Esophagus muscularis mucosa (tissue), 4 donors: ENCODE data around the gene CKAP2. TPM values are rescaled to one million over a fixed set of nuclear protein-coding genes. Genes with fewer than 3 reads are reported as not detected.

ENCODE experiments used
- DNase-seq: peaks from one replicate; pipeline ENCODE4 v3.0.0-alpha.2; 2017; ENCODE audit errors: extremely low spot score
- H3K27ac ChIP-seq, 4 donors: fragments of 200-600 bp; sonication (generic); replicated peaks in 1 of 4; 1 replicate in 3 of 4; 2 replicates in 1 of 4; pipeline ENCODE4 v1.5.1; 2016 to 2019; ENCODE audit warnings: mild to moderate bottlenecking in 1 of 4
- H3K27me3 ChIP-seq, 4 donors: fragments of 200-600 bp; sonication (generic); one replicate each; pipeline versions ENCODE4 v1.5.1 to v1.6.0; 2016 to 2019
- H3K36me3 ChIP-seq, 4 donors: fragments of 200-600 bp; sonication (generic); one replicate each; pipeline ENCODE4 v1.5.1; 2016 to 2019
- H3K4me1 ChIP-seq, 4 donors: fragments of 200-600 bp; sonication (generic); one replicate each; pipeline ENCODE4 v1.5.1; 2016 to 2019
- H3K4me3 ChIP-seq, 4 donors: fragments of 200-600 bp; sonication (generic); 1 replicate in 2 of 4; 2 replicates in 2 of 4; pipeline ENCODE4 v1.5.1; 2016 to 2019; ENCODE audit warnings: mild to moderate bottlenecking in 4 of 4, moderate library complexity in 1 of 4
- H3K9me3 ChIP-seq, 4 donors: fragments of 200-600 bp; sonication (generic); 1 replicate in 3 of 4; 2 replicates in 1 of 4; pipeline ENCODE4 v1.5.1; 2016 to 2019
- EP300 ChIP-seq: sonication (generic); formaldehyde crosslinking; IDR thresholded peaks from one replicate; pipeline ENCODE4 v1.6.1; 2017; ENCODE audit warnings: antibody characterized with exemption
- POLR2A ChIP-seq: fragments of 450-650 bp; IDR thresholded peaks from one replicate; pipeline ENCODE4 v1.6.1; 2017; ENCODE audit warnings: antibody characterized with exemption, moderate library complexity, mild to moderate bottlenecking, low read depth
- POLR2AphosphoS5 ChIP-seq, 2 donors: sonication (generic); formaldehyde crosslinking; IDR thresholded peaks; one replicate each; pipeline ENCODE4 v1.6.1; 2017; ENCODE audit warnings: antibody characterized with exemption in 2 of 2
- WGBS: methylation state at CpG from one replicate; pipeline ENCODE4 v1.1.5; 2018; 5-methylcytosine and 5-hydroxymethylcytosine counted together
- intact Hi-C: fragments of 100-400 bp; cut with DNase I; formaldehyde crosslinking; loops from one replicate; pipeline ENCODE4 v1.15.1; 2023
- total RNA-seq, 4 donors: library from RNA; depleted of rRNA; stranded (reverse); fragments of >200 nt; gene quantifications; one replicate each; pipeline versions ENCODE4 v1.1.0 to v1.2.1, GENCODE V29; 2016
- TF ChIP-seq, protein P1 (sequence below), 3 experiments: fragments of 200-600 bp in 2 of 3; fragments of 450-650 bp in 1 of 3; sonication (generic) in 2 of 3; IDR thresholded peaks; one replicate each; pipeline ENCODE4 v1.5.1; 2017 to 2019; ENCODE audit warnings: antibody characterized with exemption in 3 of 3, mild to moderate bottlenecking in 2 of 3, moderate library complexity in 1 of 3

Gene CKAP2
- total RNA-seq, 4 donors from 2014 or later = 2.1 to 5.5 (median 4.4) TPM

DNA sequence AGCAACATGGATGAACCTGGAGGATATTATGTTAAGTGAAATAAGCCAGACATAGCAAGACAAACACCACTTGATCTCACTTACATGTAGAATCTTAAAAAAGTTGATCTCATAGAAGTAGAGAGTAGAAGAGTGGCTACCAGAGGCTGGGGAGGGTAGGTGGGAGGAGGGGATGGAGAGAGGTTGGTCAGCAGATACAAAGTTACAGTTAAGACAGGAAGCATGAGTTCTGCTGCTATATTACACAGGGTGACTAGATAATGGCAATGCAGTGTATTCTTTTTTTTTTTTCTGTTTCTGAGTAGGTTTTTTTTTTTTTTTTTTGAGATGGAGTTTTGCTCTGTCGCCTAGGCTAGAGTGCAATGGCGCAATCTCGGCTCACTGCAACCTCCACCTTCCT is 34.1 kb upstream of the CKAP2 start:
- Histone ChIP-seq H3K9me3 (no peaks in the 10 kb centered on the region), H3K27ac (no peak overlapping the region), H3K36me3 (peaks cover 46 to 97% (median 78%) of the 10 kb centered on the region in 4 donors), H3K27me3 (no peaks in the 10 kb centered on the region), H3K4me3 (no peak overlapping the region), H3K4me1 (peaks cover 0 to 4% (median 0%) of the 10 kb centered on the region in 4 donors)
- intact Hi-C loops = no loop called here
- 98% methylated on average over 3 of the region's 3 CpGs for WGBS
- TF ChIP-seq POLR2AphosphoS5 (IDR thresholded peaks at IDR 0.05) = no peak
- TF ChIP-seq EP300 = no peak
- TF ChIP-seq POLR2A = no peak
- TF ChIP-seq, protein P1, sequence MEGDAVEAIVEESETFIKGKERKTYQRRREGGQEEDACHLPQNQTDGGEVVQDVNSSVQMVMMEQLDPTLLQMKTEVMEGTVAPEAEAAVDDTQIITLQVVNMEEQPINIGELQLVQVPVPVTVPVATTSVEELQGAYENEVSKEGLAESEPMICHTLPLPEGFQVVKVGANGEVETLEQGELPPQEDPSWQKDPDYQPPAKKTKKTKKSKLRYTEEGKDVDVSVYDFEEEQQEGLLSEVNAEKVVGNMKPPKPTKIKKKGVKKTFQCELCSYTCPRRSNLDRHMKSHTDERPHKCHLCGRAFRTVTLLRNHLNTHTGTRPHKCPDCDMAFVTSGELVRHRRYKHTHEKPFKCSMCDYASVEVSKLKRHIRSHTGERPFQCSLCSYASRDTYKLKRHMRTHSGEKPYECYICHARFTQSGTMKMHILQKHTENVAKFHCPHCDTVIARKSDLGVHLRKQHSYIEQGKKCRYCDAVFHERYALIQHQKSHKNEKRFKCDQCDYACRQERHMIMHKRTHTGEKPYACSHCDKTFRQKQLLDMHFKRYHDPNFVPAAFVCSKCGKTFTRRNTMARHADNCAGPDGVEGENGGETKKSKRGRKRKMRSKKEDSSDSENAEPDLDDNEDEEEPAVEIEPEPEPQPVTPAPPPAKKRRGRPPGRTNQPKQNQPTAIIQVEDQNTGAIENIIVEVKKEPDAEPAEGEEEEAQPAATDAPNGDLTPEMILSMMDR (IDR thresholded peaks at IDR 0.05) = no peak
- no peak for DNase-seq

DNA sequence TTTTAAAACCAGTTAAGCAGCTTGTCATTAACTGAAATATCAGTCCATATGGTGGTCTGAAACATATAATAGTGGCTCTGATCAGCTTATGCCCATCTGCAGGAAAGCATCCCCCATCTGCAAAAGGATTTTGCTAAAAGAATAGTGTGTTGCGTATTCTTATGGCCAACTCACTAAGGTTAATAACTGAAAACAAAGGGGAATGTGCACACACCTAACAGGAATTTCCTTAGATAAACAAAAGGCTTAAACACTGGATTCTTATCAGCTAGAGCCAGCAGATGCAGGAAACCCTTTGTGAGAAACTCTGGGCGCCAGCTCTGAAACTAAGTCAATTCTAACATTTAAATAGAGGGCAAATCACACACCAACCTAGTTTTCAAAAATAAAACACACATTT is 27.0 kb upstream of the CKAP2 start:
- peaks cover 31 to 89% (median 62%) of the 10 kb centered on the region in 4 donors for H3K36me3 ChIP-seq
- DNase-seq = no peak
- intact Hi-C loops = no loop called here
- WGBS = 79% methylated on average over 2 of the region's 2 CpGs
- TF ChIP-seq POLR2AphosphoS5 (IDR thresholded peaks at IDR 0.05) (peak in 1 of 2 donors; percentile 20), EP300 (no peak), POLR2A (no peak)
- TF ChIP-seq, protein P1 (IDR thresholded peaks at IDR 0.05) = no peak
- no peak overlapping the region for H3K27ac ChIP-seq
- peaks cover 0 to 12% (median 0%) of the 10 kb centered on the region in 4 donors for H3K4me1 ChIP-seq
- no peak overlapping the region for H3K4me3 ChIP-seq
- no peaks in the 10 kb centered on the region for H3K9me3 ChIP-seq
- H3K27me3 ChIP-seq = no peaks in the 10 kb centered on the region

DNA sequence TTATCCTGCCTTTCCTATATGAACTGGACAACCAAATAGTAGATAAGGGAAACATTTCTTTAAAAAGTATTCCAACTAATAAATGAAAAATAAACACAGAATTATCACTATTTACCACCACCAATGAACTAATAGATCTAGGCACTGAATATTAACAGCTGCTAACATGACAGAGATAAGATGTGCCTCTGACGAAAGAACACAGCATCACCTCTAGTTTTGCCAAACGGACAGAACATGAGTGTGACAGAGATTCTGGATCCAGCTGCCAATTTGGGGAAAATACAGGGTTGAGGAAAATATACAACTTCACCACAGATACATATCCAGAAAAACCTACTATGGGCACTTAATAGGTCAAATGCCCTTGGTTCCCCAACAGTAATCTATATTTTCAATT is 22.8 kb upstream of the CKAP2 start:
- TF ChIP-seq, protein P1 (IDR thresholded peaks at IDR 0.05) = no peak
- H3K9me3 ChIP-seq = no peaks in the 10 kb centered on the region
- no peak overlapping the region for H3K4me3 ChIP-seq
- no peak for DNase-seq
- no peaks in the 10 kb centered on the region for H3K27me3 ChIP-seq
- peaks cover 15 to 88% (median 60%) of the 10 kb centered on the region in 4 donors for H3K36me3 ChIP-seq
- WGBS = 89% methylated on average over 2 of the region's 2 CpGs
- H3K4me1 ChIP-seq = peaks cover 0 to 18% (median 0%) of the 10 kb centered on the region in 4 donors
- no peak overlapping the region for H3K27ac ChIP-seq
- intact Hi-C loops = no loop called here

DNA sequence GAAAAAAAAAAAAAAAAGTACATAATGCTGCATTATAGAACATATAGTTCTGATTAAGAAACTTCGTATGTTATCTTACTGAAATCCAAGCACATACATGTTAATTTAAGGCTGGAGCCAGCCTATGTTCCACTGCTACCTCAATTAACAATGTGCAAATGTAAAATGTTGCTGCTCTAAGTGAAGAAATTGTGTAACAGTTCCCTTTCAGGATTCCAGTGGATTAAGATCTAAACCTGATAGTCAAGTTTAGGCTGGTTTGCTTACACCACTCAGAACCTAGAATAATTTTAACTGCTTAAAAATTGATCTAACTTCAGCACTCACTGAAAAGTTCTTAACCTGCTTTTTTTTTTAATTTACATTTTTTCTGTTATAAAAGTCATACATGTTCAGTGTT is 9.0 kb upstream of the CKAP2 start:
- no peak for DNase-seq
- H3K27ac ChIP-seq = no peak overlapping the region
- no peaks in the 10 kb centered on the region for H3K9me3 ChIP-seq
- 92% methylated on average over 1 of the region's 1 CpG for WGBS
- H3K27me3 ChIP-seq = no peaks in the 10 kb centered on the region
- intact Hi-C loops = no loop called here
- peaks cover 5 to 18% (median 11%) of the 10 kb centered on the region in 4 donors for H3K36me3 ChIP-seq
- no peak overlapping the region for H3K4me3 ChIP-seq
- TF ChIP-seq EP300 (no peak), POLR2A (no peak), POLR2AphosphoS5 (IDR thresholded peaks at IDR 0.05) (no peak)
- TF ChIP-seq, protein P1 (IDR thresholded peaks at IDR 0.05) = no peak
- H3K4me1 ChIP-seq = peaks cover 24 to 34% (median 32%) of the 10 kb centered on the region in 4 donors

DNA sequence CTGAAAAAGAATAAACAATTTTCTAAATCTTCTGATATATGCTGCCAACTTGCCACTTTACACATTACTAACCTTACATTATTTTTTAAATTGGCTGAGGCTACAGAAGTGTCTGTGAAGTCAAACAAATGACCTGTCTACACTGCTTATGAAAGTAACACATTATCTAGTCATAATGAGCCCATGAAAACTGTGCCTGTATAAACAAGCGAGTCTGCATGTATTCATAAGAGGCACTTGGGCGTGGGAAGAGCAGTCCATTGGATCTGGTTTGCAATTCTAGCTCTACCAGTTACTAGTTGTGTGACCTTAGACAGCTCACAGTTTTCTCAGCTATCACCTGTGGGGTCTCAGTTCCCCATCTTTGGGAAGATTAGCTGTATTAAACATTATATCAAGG is 7.9 kb upstream of the CKAP2 start:
- 46% methylated on average over 2 of the region's 2 CpGs for WGBS
- DNase-seq = no peak
- TF ChIP-seq EP300 (no peak), POLR2AphosphoS5 (IDR thresholded peaks at IDR 0.05) (no peak), POLR2A (no peak)
- TF ChIP-seq, protein P1 (IDR thresholded peaks at IDR 0.05) = no peak
- no peak overlapping the region for H3K27ac ChIP-seq
- no peaks in the 10 kb centered on the region for H3K9me3 ChIP-seq
- H3K36me3 ChIP-seq = peaks cover 0 to 9% (median 1%) of the 10 kb centered on the region in 4 donors
- intact Hi-C loops = no loop called here
- no peaks in the 10 kb centered on the region for H3K27me3 ChIP-seq
- H3K4me3 ChIP-seq = no peak overlapping the region
- H3K4me1 ChIP-seq = peaks cover 24 to 35% (median 34%) of the 10 kb centered on the region in 4 donors
